Lower leg skin (tissue), 3 donors: Measurements from ENCODE around the gene NR3C2.

ENCODE experiments used
- POLR2A ChIP-seq, 2 donors: fragments of 450-650 bp; IDR thresholded peaks; one replicate each; pipeline ENCODE4 v1.6.1; 2016 to 2017; ENCODE audit warnings: antibody characterized with exemption in 2 of 2, mild to moderate bottlenecking in 1 of 2, moderate library complexity in 1 of 2
- TF ChIP-seq, protein P1 (sequence below), 3 donors: fragments of 450-650 bp; IDR thresholded peaks; one replicate each; pipeline ENCODE4 v1.5.1; 2016; ENCODE audit warnings: antibody characterized with exemption in 3 of 3, mild to moderate bottlenecking in 3 of 3, moderate library complexity in 2 of 3

DNA sequence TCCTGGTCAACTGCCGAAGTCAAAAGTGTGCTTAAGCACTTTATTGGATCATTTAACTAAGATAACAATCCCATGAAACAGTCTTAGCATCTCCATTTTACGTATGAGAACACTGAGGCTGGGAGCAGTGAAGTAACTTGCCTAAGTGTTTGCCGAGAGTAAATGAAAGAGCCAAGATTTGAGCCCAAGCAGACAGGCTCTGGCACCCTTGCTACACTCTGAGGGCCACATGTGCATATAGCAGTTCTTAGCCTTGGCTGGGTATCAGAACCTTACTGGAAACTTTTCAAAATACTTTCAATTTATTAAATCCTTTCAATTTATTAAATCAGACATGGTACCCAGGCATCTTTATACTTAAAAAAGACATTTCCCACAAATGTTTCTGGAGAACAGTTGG is 225.9 kb downstream of the NR3C2 start:
- no peak for TF ChIP-seq POLR2A (IDR thresholded peaks at IDR 0.05)
- TF ChIP-seq, protein P1, sequence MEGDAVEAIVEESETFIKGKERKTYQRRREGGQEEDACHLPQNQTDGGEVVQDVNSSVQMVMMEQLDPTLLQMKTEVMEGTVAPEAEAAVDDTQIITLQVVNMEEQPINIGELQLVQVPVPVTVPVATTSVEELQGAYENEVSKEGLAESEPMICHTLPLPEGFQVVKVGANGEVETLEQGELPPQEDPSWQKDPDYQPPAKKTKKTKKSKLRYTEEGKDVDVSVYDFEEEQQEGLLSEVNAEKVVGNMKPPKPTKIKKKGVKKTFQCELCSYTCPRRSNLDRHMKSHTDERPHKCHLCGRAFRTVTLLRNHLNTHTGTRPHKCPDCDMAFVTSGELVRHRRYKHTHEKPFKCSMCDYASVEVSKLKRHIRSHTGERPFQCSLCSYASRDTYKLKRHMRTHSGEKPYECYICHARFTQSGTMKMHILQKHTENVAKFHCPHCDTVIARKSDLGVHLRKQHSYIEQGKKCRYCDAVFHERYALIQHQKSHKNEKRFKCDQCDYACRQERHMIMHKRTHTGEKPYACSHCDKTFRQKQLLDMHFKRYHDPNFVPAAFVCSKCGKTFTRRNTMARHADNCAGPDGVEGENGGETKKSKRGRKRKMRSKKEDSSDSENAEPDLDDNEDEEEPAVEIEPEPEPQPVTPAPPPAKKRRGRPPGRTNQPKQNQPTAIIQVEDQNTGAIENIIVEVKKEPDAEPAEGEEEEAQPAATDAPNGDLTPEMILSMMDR (IDR thresholded peaks at IDR 0.05) = no peak
